HK-2 (cell line): Measurements from ENCODE around the gene ESRP2.

Experiments used
- DNase-seq: peaks from one replicate; pipeline ENCODE4 v3.0.0-alpha.2; 2018; ENCODE audit not compliant: unreplicated experiment

ESRP2 gene

GRCh38 chr16:68217506-68217905, 18.4 kb downstream of the ESRP2 start:
- DNase-seq: no peak

DNA sequence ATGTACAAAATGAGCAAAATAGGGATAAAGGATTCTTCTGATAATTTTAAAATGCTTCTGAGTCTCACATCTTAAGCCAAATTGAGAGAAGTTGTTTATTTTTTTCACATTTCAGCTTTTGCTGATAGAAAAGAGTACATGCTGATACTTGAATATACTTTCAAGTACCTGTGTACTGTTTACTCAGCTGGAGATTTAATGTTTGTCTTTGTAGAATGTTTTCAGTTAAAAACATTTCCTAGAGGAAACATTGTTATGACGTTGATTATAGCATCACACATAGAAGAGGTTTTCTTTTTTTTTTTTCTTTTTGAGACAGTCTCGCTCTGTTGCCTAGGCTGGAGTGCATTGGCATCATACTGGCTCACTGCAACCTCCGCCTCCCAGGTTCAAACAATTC, 19.7 kb downstream of the ESRP2 start:
- no peak for DNase-seq

DNA sequence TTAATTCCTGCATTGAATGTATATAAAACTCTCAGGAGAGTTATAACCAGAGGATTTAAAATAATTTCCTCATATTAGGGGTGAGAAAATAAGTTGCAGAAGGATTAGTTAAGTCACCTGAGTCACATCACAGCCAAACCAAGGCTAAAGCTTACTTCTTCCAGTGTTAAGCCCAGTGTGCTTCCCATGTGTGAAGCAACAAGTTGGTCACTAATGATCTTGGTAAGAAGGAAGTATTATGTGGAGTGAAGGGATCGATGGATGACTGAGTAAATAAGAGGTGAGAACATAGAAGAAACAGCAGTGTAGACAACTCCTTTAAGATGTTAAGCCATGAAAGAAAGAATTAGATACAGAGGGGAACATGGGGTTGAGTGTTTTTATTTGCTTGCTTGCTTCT, 20.6 kb downstream of the ESRP2 start:
- no peak for DNase-seq

- no peak for DNase-seq
Measured at GRCh38 chr16:68214726-68215125, 21.2 kb downstream of the ESRP2 start.

DNA sequence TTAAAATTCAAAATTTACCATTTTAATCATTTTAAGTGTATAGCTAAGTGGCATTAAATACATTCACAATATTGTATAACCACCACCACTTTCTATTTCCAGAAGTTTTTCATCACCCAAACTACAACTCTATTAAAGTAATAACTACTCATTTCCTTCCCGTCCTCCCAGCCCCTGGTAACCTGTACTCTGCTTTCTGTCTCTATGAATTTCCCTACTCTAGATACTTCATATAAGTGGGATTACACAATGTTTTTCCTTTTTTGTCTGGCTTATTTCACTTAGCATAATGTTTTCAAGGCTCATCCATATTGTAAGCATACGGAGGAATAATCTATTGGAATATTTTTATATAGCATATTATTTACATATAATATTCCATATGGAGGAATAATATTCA, 29.7 kb downstream of the ESRP2 start:
- no peak for DNase-seq

- DNase-seq: no peak
Measured at GRCh38 chr16:68202091-68202519, 33.8 kb downstream of the ESRP2 start.

GRCh38 chr16:68200088-68200783, 35.7 kb downstream of the ESRP2 start:
- DNase-seq: no peak

DNA sequence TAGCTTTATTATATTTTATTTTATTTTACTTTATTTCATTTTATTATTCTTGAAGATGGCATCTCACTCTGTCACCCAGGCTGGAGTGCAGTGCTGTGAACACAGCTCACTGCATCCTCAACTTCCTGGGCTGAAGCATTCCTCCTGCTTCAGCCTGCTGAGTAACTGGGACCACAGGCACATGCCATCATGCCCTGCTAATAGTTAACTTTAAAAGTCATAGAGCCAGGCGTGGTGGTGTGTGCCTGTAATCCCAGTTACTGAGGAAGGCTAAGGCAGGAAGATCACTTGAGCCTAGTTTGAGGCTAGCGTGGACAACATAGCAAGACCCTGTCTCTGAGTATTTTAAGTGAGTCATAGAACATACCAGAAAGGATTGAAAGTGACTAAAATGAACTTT, 38.7 kb downstream of the ESRP2 start:
- DNase-seq: peak; percentile 66

- DNase-seq: no peak
Measured at GRCh38 chr16:68194251-68194650, 41.7 kb downstream of the ESRP2 start.

DNA sequence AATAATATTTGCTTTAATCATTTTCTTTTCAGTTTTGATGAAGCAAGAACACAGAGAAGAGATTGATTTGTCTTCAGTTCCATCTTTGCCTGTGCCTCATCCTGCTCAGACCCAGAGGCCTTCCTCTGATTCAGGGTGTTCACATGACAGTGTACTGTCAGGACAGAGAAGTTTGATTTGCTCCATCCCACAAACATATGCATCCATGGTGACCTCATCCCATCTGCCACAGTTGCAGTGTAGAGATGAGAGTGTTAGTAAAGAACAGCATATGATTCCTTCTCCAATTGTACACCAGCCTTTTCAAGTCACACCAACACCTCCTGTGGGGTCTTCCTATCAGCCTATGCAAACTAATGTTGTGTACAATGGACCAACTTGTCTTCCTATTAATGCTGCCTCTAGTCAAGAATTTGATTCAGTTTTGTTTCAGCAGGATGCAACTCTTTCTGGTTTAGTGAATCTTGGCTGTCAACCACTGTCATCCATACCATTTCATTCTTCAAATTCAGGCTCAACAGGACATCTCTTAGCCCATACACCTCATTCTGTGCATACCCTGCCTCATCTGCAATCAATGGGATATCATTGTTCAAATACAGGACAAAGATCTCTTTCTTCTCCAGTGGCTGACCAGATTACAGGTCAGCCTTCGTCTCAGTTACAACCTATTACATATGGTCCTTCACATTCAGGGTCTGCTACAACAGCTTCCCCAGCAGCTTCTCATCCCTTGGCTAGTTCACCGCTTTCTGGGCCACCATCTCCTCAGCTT, 45.0 kb downstream of the ESRP2 start:
- DNase-seq: no peak

GRCh38 chr16:68190081-68190480, 45.8 kb downstream of the ESRP2 start:
- DNase-seq: no peak

DNA sequence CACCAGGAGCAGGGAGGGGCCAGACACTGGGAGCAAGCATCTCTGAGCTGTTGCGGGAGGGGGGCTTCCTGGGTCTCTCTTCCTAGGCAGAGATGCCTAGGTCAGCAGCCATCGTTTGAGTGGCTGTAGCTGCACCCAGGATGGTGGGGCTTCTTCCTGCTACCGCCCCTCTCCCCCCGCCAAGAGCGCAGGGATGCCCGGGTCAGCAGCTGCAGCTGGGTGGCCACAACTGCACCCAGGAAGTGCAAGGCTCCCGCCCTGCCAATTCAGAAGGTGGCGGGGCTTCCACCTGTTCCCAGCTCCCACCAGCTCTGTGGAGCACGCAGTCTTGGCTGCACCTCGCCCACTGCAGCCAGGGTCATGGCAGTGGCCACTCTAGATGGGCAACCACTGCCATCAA, 47.8 kb downstream of the ESRP2 start:
- DNase-seq: no peak

DNA sequence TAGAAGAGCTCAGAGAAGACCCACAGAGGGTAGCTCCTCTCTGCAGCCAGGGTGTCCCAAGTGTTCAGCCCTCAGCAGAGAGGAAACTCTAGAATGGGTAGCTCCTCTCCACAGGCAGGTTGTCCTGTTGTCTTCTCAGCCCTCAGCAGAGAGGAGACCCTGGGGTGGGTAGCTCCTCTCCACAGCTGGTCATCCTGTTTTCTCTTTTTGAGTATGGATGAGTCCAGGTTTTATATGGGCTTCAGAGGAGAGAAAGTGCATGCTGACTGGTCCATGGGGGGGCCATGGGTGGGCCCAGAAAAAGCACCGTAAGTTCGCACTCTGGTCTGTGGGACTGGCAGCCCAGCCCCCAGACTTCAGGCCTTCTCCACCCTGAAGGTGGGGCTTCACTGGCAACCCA, 48.4 kb downstream of the ESRP2 start:
- DNase-seq: no peak

GRCh38 chr16:68186877-68187276, 49.0 kb downstream of the ESRP2 start:
- DNase-seq: no peak

- DNase-seq: no peak
Measured at GRCh38 chr16:68183046-68183445, 52.9 kb downstream of the ESRP2 start.

GRCh38 chr16:68179855-68180254, 56.1 kb downstream of the ESRP2 start:
- DNase-seq: no peak

- no peak for DNase-seq
Measured at GRCh38 chr16:68179196-68179795, 56.6 kb downstream of the ESRP2 start.
